ENCODE data around the gene PPP1R13L.

Gene PPP1R13L

GRCh38 chr19:45420871-45421270, 16.0 kb upstream of the PPP1R13L start:
- Histone ChIP-seq H3K4me2 (no peak overlapping the region), H3K27me3 (ENCODE audit: insufficient read depth, low read depth) (no peaks in the 10 kb centered on the region), H3K79me2 (ENCODE audit: insufficient read depth, low read depth) (peaks cover 9% of the 10 kb centered on the region; the same call in 1 of the 2 replicates), H3K9ac (no peak overlapping the region), H2AFZ (ENCODE audit: low read depth) (no peak overlapping the region), H3K27ac (no peak overlapping the region), H4K20me1 (ENCODE audit: insufficient read depth) (no peaks in the 10 kb centered on the region), H3K36me3 (ENCODE audit: insufficient read depth) (no peaks in the 10 kb centered on the region), H3K4me3 (IDR thresholded peaks at IDR 0.05; ENCODE audit: insufficient read depth, low read depth, low read length) (no peak overlapping the region), H3K4me1 (ENCODE audit: low read depth, poor library complexity, severe bottlenecking) (peaks cover 70% of the 10 kb centered on the region)
- TF ChIP-seq CTCF (conservative IDR thresholded peaks at IDR 0.05; ENCODE audit: low read depth, low read length): no peak

- H3K4me3 ChIP-seq (IDR thresholded peaks at IDR 0.05; ENCODE audit: insufficient read depth, low read depth, low read length): no peak overlapping the region
Observed at GRCh38 chr19:45420356-45420755, 15.5 kb upstream of the PPP1R13L start.

GRCh38 chr19:45419895-45420294, 15.0 kb upstream of the PPP1R13L start:
- Histone ChIP-seq H3K79me2 (ENCODE audit: insufficient read depth, low read depth) (peaks cover 9% of the 10 kb centered on the region; the same call in 1 of the 2 replicates), H3K9ac (no peak overlapping the region; the same call in 1 of the 2 replicates), H3K4me1 (ENCODE audit: low read depth, poor library complexity, severe bottlenecking) (peaks cover 64% of the 10 kb centered on the region), H3K4me3 (IDR thresholded peaks at IDR 0.05; ENCODE audit: insufficient read depth, low read depth, low read length) (no peak overlapping the region), H4K20me1 (ENCODE audit: insufficient read depth) (no peaks in the 10 kb centered on the region), H3K4me2 (peak overlapping the region; percentile 95), H3K27me3 (ENCODE audit: insufficient read depth, low read depth) (no peaks in the 10 kb centered on the region), H3K27ac (peak overlapping the region; percentile 67), H2AFZ (ENCODE audit: low read depth) (no peak overlapping the region), H3K36me3 (ENCODE audit: insufficient read depth) (no peaks in the 10 kb centered on the region)
- no peak for TF ChIP-seq CTCF (conservative IDR thresholded peaks at IDR 0.05; ENCODE audit: low read depth, low read length)

More at GRCh38 chr19:45420356-45420755, 15.5 kb upstream of the PPP1R13L start:
- no peak overlapping the region for H3K9ac ChIP-seq
- no peak overlapping the region for H2AFZ ChIP-seq (ENCODE audit: low read depth)
- no peaks in the 10 kb centered on the region for H4K20me1 ChIP-seq (ENCODE audit: insufficient read depth)
- no peaks in the 10 kb centered on the region for H3K36me3 ChIP-seq (ENCODE audit: insufficient read depth)
- peak overlapping the region; percentile 95; the same call in 1 of the 2 replicates for H3K4me2 ChIP-seq
- no peaks in the 10 kb centered on the region for H3K27me3 ChIP-seq (ENCODE audit: insufficient read depth, low read depth)
- H3K79me2 ChIP-seq (ENCODE audit: insufficient read depth, low read depth): peaks cover 9% of the 10 kb centered on the region; the same call in 1 of the 2 replicates
- H3K4me1 ChIP-seq (ENCODE audit: low read depth, poor library complexity, severe bottlenecking): peaks cover 69% of the 10 kb centered on the region
- TF ChIP-seq CTCF (conservative IDR thresholded peaks at IDR 0.05; ENCODE audit: low read depth, low read length): no peak
- H3K27ac ChIP-seq: no peak overlapping the region

GRCh38 chr19:45419396-45419795, 14.5 kb upstream of the PPP1R13L start:
- Histone ChIP-seq H3K36me3 (ENCODE audit: insufficient read depth) (no peaks in the 10 kb centered on the region), H3K27me3 (ENCODE audit: insufficient read depth, low read depth) (no peaks in the 10 kb centered on the region), H3K9ac (peak overlapping the region; percentile 22; the same call in 1 of the 2 replicates), H3K4me1 (ENCODE audit: low read depth, poor library complexity, severe bottlenecking) (peaks cover 59% of the 10 kb centered on the region), H3K27ac (peak overlapping the region; percentile 67), H3K4me2 (peak overlapping the region; percentile 95), H3K4me3 (IDR thresholded peaks at IDR 0.05; ENCODE audit: insufficient read depth, low read depth, low read length) (no peak overlapping the region), H4K20me1 (ENCODE audit: insufficient read depth) (no peaks in the 10 kb centered on the region), H3K79me2 (ENCODE audit: insufficient read depth, low read depth) (peaks cover 9% of the 10 kb centered on the region; the same call in 1 of the 2 replicates), H2AFZ (ENCODE audit: low read depth) (peak overlapping the region; percentile 44; the same call in 1 of the 2 replicates)
- no peak for TF ChIP-seq CTCF (conservative IDR thresholded peaks at IDR 0.05; ENCODE audit: low read depth, low read length)

Measured in KMS-11 (cell line).